HG03354 (cell line): ENCODE data around the gene ZZZ3.
"Not testable (repeated sequence)": the region's sequence is repeated elsewhere in the genome, so short reads cannot be mapped to it uniquely, and the experiment has no call there.

Experiments
- ATAC-seq: cut with Tn5 transposase; IDR thresholded peaks from one replicate; pipeline ENCODE4 v1.9.1; 2021; ENCODE audit warnings: mild to moderate bottlenecking; ENCODE audit not compliant: unreplicated experiment, poor library complexity, severe bottlenecking

Gene ZZZ3

GRCh38 chr1:77682460-77683159 is at the start of gene ZZZ3:
Gene ZZZ3 (minus strand): TSS chr1:77682658. CDS start chr1:77633354, 49,304 bp downstream.
- peak; percentile 76 for ATAC-seq

GRCh38 chr1:77732090-77732489 is 49.6 kb upstream of the ZZZ3 start:
- ATAC-seq, result no peak

GRCh38 chr1:77725706-77726105 is 43.2 kb upstream of the ZZZ3 start:
- ATAC-seq, result no peak

GRCh38 chr1:77718181-77718580 is 35.7 kb upstream of the ZZZ3 start:
- no peak for ATAC-seq

GRCh38 chr1:77716065-77716464 is 33.6 kb upstream of the ZZZ3 start:
- no peak for ATAC-seq

- ATAC-seq, result no peak
Observed at GRCh38 chr1:77709727-77710126, 27.3 kb upstream of the ZZZ3 start.

GRCh38 chr1:77706321-77706720 is 23.9 kb upstream of the ZZZ3 start:
- no peak for ATAC-seq

GRCh38 chr1:77704736-77705135 is 22.3 kb upstream of the ZZZ3 start:
- no peak for ATAC-seq

GRCh38 chr1:77699673-77700072 is 17.2 kb upstream of the ZZZ3 start:
- ATAC-seq, result not testable (repeated sequence)

GRCh38 chr1:77697441-77697840 is 15.0 kb upstream of the ZZZ3 start:
- ATAC-seq, result no peak

- no peak for ATAC-seq
Observed at GRCh38 chr1:77688939-77689338, 6.5 kb upstream of the ZZZ3 start.

- no peak for ATAC-seq
Observed at GRCh38 chr1:77687519-77687906, 5.1 kb upstream of the ZZZ3 start.

GRCh38 chr1:77686796-77687518 is 4.5 kb upstream of the ZZZ3 start:
- no peak for ATAC-seq

GRCh38 chr1:77683160-77684148 is 996 bp upstream of the ZZZ3 start:
- ATAC-seq, result peak; percentile 79

GRCh38 chr1:77680173-77680572 is 2.3 kb downstream of the ZZZ3 start:
- ATAC-seq, result no peak

GRCh38 chr1:77678660-77679610 is 3.5 kb downstream of the ZZZ3 start:
- ATAC-seq, result no peak

GRCh38 chr1:77674807-77675206 is 7.7 kb downstream of the ZZZ3 start:
- not testable (repeated sequence) for ATAC-seq

GRCh38 chr1:77673716-77674355 is 8.6 kb downstream of the ZZZ3 start:
- no peak for ATAC-seq

GRCh38 chr1:77673030-77673429 is 9.4 kb downstream of the ZZZ3 start:
- ATAC-seq, result no peak
